ENCODE data around the gene C10orf67.

Gene C10orf67

GRCh38 chr10:23324351-23324750, 20.2 kb downstream of the C10orf67 start:
- no peak overlapping the region for H3K4me3 ChIP-seq (ENCODE audit: low read depth, low read length)
- TF ChIP-seq CTCF (IDR thresholded peaks at IDR 0.05; ENCODE audit: low read depth, low read length, missing control alignments), result no peak
- DNase-seq (ENCODE audit: low read depth), result no peak

GRCh38 chr10:23322082-23322481, 22.5 kb downstream of the C10orf67 start:
- TF ChIP-seq CTCF (IDR thresholded peaks at IDR 0.05; ENCODE audit: low read depth, low read length, missing control alignments), result no peak
- no peak for DNase-seq (ENCODE audit: low read depth)
- H3K4me3 ChIP-seq (ENCODE audit: low read depth, low read length), result no peak overlapping the region

- no peak for DNase-seq (ENCODE audit: low read depth)
- no peak overlapping the region for H3K4me3 ChIP-seq (ENCODE audit: low read depth, low read length)
- TF ChIP-seq CTCF (IDR thresholded peaks at IDR 0.05; ENCODE audit: low read depth, low read length, missing control alignments), result no peak
Observed at GRCh38 chr10:23319835-23320234, 24.8 kb downstream of the C10orf67 start.

- no peak for DNase-seq (ENCODE audit: low read depth)
- no peak for TF ChIP-seq CTCF (IDR thresholded peaks at IDR 0.05; ENCODE audit: low read depth, low read length, missing control alignments)
- no peak overlapping the region for H3K4me3 ChIP-seq (ENCODE audit: low read depth, low read length)
Observed at GRCh38 chr10:23318359-23318758, 26.2 kb downstream of the C10orf67 start.

GRCh38 chr10:23317416-23317815, 27.2 kb downstream of the C10orf67 start:
- no peak for TF ChIP-seq CTCF (IDR thresholded peaks at IDR 0.05; ENCODE audit: low read depth, low read length, missing control alignments)
- no peak overlapping the region for H3K4me3 ChIP-seq (ENCODE audit: low read depth, low read length)
- no peak for DNase-seq (ENCODE audit: low read depth)

GRCh38 chr10:23316406-23316805, 28.2 kb downstream of the C10orf67 start:
- DNase-seq (ENCODE audit: low read depth), result no peak

More at GRCh38 chr10:23316406-23316805, 28.2 kb downstream of the C10orf67 start:
- TF ChIP-seq CTCF (IDR thresholded peaks at IDR 0.05; ENCODE audit: low read depth, low read length, missing control alignments), result no peak
- H3K4me3 ChIP-seq (ENCODE audit: low read depth, low read length), result no peak overlapping the region
